Stimulated activated CD8-positive, alpha-beta memory T cell treated with anti-CD3 and anti-CD28 coated beads, Interleukin-2, amount 100 ng/mL, for 1 hour (primary cell): Measurements from ENCODE around the gene RBM26.

Experiments used
- DNase-seq, 2 donors: peaks; one replicate each; pipeline ENCODE4 v3.0.0-alpha.2; 2020; ENCODE audit warnings: low read depth in 2 of 2

Gene RBM26, protein sequence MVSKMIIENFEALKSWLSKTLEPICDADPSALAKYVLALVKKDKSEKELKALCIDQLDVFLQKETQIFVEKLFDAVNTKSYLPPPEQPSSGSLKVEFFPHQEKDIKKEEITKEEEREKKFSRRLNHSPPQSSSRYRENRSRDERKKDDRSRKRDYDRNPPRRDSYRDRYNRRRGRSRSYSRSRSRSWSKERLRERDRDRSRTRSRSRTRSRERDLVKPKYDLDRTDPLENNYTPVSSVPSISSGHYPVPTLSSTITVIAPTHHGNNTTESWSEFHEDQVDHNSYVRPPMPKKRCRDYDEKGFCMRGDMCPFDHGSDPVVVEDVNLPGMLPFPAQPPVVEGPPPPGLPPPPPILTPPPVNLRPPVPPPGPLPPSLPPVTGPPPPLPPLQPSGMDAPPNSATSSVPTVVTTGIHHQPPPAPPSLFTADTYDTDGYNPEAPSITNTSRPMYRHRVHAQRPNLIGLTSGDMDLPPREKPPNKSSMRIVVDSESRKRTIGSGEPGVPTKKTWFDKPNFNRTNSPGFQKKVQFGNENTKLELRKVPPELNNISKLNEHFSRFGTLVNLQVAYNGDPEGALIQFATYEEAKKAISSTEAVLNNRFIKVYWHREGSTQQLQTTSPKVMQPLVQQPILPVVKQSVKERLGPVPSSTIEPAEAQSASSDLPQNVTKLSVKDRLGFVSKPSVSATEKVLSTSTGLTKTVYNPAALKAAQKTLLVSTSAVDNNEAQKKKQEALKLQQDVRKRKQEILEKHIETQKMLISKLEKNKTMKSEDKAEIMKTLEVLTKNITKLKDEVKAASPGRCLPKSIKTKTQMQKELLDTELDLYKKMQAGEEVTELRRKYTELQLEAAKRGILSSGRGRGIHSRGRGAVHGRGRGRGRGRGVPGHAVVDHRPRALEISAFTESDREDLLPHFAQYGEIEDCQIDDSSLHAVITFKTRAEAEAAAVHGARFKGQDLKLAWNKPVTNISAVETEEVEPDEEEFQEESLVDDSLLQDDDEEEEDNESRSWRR

DNA sequence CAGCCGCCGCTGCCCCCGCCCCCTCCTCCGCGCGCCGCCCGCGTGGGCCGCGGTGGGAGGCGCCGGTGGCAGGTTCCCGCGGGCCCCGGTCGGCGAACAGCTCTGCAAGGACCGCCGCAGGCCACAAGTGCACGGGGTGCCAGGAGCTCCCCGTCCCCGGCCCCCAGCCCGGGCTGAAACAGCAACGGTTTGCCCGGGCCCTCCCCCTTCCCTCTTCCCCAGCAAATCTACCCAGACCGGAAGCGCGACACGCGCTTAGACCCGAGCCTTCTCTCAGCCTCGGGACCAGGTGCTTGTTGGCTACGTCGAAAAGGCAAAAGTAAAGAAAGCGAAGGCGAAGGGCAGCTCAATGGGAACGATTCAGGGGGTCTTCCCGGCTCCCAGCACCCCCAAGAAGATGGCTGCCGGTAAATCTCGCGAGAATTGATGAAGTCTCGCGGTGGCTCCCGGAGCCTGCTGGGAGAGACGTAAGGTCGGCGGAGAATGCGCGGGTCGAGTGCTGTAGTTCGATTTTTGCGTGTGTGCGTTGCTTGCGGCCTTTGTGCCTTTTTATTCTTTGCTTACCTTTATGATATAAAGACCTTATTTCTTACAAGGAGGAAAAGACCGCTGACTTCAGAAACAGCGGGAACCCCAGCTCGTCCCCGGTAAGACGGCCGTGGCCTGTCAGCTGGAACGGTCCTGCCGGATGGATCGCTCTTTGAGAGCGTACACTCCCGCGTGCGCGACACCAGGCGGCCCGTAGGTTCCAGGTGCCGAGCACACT lies at the start of gene RBM26:
Gene RBM26 (minus strand): TSS at position 425 of the 766 bp plus-strand sequence. CDS start 481 bp downstream, outside the sequence.
- DNase-seq, result peak; percentile 80 to 85

DNA sequence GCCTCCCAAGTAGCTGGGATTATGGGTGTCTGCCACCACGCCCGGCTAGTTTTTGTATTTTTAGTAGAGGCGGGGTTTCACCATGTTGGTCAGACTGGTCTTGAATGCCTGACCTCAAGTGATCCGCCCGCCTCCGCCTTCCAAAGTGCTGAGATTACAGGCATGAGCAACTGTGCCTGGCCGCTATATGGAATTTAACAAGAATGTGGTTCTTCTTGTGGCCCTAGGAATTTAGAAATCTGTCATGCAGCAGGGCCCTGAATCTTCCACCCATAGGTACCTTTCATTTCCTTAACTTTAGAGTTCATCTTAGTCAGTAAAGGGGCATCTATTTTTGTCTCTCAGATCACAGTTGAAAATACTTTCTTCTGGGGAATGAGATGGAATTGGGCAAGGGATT lies 49.3 kb upstream of the RBM26 start:
- no peak for DNase-seq

DNA sequence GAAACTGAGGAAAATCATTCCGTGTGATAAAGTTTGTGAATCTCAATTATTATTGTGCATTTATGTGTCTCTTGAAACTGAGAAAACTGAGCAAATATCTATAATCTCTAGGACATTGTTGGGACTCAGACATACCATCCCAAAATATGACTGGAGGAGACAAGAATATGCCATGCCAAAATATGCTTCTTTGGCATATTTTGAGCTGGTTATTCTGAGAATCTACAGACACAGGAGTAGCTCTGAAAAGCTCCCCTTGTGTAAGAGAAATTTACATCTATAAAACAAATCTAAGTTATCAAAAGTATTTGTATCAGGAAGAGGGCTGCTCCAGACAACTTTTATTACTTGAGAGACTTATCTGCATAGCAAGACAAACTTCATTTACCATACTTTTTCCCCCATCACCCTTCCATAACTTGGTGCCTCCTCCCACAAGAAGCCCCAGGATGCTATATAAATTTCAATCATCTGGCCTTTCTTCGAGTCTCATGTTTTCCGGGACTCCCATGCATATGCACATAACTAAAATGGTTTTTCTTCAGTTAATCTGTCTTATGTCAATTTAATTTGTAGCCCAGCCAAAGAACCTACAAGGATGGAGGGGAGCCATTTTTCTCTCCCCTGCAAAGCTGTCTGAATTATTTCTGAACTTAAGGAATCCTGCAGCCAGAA lies 46.3 kb upstream of the RBM26 start:
- DNase-seq, result no peak

DNA sequence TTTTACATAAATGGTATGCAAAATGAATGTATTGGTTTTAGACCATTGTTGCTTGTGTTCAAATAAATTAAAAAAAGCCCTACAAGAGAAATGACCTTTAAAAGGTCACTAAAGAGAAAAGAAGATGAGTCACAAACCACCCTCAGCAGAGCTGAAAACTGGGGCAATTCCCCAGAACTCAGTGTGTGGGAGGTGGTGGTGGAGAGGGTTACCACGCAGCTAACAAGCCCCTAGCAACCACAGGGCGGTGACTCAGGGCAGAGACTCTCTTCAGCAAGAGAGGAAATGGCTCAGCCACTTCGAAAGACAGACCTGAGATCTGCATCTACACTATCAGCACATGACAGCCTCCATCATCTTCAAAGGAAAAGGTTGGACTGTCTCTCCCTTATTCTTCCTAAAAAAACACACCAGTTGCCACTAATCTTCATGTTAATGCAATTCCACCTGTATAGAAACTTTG lies 45.5 kb upstream of the RBM26 start:
- peak; percentile 67 to 80 for DNase-seq

DNA sequence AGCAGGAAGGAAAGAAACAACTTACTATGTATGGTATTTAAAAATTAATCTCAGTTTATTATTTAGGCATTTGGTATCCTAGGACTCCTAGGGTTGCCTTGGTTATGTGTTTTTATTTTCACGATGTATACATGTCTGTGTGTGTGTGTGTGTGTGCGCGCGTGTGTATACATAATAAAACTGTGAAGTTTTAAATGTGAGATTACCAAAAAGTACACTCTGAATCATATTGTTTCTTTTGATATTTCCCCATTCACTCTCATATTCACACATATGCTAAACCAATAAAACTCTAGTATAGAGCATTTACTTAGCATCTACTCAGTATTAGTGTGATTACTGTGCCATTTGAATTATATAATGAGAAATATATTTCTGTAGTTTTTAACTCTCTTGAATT lies 44.1 kb upstream of the RBM26 start:
- DNase-seq, result no peak

DNA sequence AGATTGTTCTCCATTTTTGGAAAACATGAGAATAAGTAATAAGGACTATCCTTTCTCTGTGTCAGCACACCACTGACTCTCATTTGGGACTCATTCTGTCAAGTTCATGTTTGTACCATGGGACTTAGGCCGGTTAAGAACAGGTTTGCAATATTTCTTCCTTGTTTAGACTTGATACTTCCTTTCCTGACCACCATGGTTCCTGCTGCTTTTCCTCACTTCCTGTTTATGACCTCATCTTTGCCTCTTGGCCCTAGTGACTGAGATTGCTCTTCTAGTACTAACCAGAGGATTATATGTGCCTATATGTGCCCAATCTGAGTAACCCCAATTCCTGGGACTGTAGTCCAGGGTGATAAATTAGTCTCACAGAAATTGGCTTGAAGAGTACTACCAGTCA lies 42.4 kb upstream of the RBM26 start:
- no peak for DNase-seq

DNA sequence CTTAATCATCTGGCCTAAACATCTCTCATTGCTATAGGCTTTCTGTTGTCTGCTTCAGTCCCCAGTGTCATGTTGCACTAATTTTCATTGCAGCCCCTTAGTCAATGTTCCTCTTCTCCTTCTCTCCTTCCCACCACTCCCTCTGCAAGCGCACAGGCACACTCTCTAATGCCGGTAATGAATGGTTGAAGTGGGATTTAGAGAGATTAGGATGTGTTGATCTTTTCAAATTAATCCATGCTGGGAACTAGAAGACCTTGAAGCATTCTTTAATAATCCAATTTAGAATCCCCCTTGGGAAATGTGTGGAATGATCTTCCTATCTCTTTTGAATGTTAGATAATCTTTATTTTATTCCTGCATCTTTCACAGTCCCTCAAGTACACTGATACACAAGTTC lies 41.7 kb upstream of the RBM26 start:
- no peak for DNase-seq

DNA sequence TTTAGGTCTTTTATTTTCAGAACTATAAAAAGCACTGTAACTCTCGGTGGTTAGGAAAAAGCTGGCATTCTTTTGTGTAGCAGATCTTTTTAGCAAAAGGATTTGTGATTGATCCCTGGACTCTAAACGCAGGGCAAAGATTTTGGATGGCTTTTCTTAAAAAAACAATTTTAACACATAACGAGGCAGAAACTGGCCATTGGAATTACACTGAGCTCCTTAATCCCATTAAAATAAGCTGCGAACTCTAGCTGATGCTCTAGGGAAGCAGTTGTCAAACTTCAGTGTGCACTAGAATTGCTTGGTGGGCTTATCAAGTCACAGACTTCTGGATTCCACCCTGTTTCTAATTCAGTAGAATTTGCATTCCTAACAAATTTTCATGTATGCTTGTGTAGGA lies 41.1 kb upstream of the RBM26 start:
- DNase-seq, result no peak

DNA sequence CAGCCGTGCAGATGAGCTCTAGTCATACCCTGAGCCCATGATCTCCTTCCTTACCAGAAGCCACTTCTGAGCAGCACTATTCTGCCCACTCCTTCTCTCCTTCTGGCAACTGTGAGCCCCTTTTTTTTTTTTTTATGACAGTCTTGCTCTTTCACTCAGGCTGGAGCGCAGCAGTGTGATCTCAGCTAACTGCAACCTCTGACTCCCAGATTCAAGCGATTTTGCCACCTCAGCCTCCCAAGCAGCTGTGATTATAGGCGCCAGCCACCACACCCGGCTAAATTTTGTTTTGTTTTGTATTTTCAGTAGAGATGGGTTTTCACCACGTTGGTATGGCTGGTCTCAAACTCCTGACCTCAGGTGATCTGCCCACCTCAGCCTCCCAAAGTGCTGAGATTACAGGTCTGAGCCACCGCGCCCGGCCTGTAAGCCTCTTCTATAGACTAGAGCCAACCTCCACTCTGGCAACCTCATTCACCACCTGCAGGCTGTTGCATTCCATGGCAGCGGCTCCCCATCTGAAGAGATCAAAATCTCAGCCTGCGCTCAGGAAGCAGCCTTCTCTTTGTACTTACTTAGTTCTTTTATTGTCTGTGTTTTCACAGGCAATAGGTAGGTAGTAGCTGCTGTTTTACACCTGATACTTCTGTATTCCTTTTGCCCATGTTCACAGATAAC lies 40.1 kb upstream of the RBM26 start:
- no peak for DNase-seq

DNA sequence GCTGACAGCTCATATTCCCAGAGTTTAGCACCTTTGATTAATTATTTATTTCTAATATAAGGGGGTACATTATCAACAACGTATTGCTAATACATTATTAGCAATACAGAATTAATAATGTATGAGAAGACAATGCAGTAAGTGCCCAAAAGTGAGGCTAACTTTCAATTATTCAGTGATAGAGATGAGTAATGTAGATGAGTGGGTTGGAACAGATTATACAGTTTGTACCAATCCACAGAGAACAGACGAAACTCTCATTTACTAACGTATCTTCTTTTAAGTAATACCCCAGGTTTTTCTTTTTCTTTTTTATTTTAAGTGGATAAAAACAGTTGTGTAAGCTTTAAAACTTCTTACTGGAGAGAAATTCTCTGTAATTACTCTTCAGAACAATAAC lies 36.7 kb upstream of the RBM26 start:
- DNase-seq, result no peak

DNA sequence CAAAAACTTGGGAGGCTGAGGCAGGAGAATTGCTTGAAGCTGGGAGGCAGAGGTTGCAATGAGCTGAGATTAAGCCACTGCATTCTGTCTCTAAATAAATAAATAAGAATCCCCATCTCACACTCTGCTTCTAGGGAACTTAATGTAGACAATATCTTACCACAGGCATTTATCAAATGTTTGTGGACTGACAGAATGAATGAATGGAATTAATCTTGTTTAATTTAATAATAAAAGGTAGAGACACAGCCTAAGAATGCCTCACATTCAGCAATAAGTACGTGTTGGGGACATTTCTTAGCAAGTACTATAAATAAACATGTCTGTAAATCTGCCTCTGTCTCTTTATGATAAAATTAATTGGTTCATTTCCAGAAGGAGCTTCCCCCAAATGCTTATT lies 36.2 kb upstream of the RBM26 start:
- DNase-seq, result no peak

DNA sequence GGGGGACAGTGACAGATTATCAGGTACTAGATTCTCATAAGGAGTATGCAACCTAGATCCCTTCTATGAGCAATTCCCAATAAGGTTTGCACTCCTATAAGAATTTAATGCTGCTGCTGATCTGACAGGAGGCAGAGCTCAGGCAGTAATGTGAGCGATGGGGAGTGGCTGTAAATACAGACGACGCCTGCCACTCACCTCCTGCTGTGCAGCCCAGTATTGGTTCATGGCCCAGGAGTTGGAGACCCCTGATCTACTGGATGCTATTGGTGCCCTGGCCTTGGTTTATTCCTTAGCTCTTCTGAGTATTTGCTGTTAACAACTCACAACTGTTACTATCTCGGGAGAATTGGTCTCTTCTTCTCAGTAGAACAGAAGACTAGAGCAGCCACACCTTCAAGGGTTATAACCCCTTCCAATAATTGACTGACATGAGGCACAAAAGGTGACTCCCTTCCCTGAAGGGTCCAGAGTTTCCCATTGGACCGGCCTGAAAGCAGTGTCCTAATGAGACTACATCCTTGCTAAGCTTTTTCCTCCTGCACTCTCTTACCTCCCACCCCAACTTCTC lies 35.0 kb upstream of the RBM26 start:
- DNase-seq, result no peak

DNA sequence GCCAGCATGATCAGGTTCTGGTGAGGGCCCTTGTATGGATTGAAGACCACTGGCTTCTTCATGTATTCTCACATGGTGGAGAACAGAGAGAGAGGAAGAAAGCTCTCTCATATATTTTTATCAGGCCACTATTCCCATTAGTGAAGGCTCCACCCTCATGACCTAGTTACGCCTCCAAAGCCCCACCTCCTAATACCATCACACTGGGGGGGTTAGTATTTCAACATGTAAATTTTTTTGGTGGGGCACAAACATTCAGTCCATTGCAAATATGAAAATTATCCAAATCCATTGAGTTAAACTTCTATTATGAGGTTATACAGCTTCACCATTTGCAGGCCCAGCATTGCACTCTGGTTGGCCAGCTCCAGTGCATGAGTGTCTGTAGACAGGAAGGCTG lies 33.2 kb upstream of the RBM26 start:
- DNase-seq, result no peak

DNA sequence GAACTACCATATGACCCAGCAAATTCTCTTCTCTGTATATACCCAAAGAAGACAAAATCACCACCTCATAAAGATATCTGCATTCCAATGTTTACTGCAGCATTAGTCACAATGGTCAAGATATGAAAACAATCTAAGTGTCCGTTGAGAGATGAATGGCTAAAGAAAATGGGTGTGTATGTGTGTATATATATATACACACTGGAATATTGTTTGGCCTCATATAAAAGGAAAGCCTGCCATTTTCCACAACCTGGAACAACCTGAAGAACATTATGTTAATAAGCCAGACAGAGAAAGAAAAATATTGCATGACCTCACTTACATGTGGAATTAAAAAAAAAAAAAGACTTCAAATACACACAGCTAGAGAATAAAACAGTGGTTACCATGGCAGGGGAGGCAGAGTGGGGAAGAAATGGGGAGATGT lies 29.5 kb upstream of the RBM26 start:
- DNase-seq, result no peak

DNA sequence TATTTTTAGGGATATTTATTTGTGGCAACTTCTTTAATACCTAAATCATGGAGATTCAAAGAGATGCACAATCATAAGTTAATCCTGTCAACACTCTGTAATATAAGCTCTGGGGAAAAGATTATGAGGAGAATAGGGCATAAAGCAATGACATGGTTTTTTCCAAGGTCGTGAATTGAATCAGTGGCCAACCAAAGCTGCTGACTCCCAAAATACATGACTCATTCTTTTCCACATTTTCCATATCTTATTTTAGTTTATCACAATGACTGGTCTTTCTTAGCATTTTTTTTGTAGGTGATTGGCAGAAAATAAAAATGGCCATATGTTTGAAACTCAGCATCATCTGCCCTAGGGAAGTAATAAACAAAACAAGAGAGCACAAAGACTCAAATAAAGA lies 28.5 kb upstream of the RBM26 start:
- no peak for DNase-seq

DNA sequence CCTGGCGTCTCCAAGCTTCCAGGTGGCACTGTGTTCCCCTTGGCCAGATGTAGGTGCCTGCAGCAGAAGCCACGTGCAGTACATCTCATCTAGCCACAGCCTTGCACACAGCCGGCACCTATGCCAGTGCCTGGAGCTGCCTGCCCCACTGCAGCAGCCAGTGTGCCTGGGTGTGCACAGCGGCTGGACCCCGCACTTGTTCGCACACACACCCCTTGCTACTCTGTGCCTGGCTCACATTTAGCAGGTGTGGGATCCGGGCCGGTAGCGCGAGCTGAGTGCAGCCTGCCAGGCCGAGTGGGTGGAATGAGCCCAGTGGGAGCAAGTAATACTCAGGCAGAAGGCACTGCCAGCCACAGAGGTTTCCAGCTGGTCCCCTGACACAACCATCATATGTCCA lies 26.9 kb upstream of the RBM26 start:
- no peak for DNase-seq

DNA sequence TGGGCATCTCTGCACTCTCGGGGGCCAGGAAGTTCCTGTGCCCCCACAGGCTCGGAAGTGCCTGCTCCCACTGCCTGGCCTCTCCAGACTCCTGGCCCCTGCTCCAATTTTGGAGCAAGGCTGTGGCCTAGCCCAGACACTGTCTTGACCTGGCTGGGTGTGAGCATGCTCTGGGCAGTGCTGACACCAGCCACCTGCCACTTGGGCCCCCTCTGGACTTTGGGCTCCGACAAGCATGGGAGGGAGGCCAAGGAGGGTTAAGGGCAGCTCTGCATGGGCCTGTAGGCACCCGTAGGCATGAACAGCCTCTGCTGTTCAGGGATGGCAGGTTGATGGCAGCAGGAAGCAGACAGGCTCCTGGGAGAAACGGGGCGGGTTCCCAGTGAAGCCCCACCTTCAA lies 26.0 kb upstream of the RBM26 start:
- DNase-seq, result no peak

DNA sequence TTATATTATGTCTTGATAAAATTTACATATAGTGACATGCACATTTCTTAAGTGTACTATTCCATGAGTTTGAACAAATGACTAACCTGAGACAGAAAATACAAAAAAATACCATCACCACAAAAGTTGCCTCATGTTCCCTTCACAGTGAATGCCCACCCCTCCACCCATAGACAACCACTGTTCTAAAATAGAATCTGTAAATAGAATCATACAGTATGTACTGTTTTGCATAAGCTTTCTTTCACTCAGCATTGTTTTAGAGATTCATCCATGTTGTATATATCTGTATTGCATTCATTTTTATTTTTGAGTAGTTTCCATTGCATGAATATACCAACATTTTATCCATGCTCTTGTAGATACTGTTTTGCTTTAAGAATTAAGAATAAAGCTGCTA lies 23.3 kb upstream of the RBM26 start:
- no peak for DNase-seq

DNA sequence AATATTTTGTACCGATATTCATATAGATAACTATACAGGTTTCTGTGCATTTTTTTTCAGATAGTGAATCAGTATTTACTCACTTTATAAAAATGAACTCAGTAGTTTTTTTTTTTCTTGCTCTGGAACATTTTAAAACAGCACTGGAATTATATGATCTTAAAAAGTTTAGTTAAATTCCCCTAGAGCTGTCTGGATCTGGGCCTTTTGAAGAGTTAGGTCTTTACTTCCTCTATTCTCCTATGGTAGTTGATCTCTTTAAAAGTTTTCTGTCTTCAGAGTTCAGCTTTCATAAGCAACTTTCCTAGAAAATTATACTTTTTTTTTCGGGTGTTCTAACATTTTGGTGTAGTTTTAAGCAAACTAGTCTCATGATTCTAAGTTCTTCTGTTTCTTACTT lies 21.8 kb upstream of the RBM26 start:
- no peak for DNase-seq

DNA sequence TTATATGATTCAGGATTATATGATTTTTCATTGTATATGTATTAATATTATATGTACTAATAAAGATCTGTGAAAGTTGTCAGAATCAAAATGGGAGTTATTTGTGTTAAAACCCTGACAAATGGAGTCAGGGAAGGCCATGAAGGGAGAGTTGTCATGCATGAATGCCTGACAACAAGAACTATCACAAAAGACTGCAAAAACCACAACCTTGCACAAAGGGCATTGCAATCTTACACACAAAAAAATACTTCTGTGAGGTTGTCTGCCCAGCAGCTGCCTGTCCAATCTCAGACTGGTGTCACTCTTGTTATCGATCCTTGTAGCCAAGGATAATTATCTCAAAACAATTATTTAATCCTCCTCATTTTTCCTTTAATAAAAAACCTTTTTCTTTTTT lies 21.2 kb upstream of the RBM26 start:
- DNase-seq, result no peak
